DMS53 treated with DMSO at 0.1 percent for 48 hours (cell line): ENCODE data around the gene SCAF8.
"Not testable (repeated sequence)": the region's sequence is repeated elsewhere in the genome, so short reads cannot be mapped to it uniquely, and the experiment has no call there.

Source experiments
- DNase-seq: peaks from one replicate; lab custom pipeline; 2025; ENCODE audit not compliant: unreplicated experiment; lab: John Stamatoyannopoulos, UW

The SCAF8 gene

DNA sequence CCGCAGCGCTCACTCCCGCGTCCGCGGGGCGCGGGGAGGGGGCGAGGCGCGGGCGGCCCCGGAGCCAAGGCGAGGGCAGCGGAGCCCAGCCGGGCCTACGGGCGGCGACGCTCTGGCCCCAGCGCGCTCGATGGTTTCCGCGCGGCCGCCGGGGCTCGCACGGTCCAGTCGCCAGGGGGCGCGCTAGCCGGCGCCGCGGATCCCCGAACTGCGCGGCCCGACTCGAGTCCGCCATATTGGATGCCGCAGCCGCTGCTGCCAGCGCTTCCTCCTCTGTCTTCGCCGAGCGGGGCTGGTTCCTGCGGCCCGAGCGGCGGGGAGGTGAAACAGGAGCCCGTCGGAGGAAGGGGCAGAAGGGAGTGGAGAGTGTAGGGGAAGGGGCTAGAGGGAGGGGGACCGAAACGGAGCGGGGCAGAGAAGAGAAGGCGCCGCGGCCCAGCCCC, at the start of gene SCAF8:
Gene SCAF8, plus strand, starts transcription at position 234 of the 443 bp plus-strand sequence. CDS start 485 bp downstream, outside the sequence.
- DNase-seq: peak; percentile 62

GRCh38 chr6:154683756-154684523, 49.3 kb upstream of the SCAF8 start:
- DNase-seq: no peak

- DNase-seq: no peak
These were observed 47.1 kb upstream of the SCAF8 start for GRCh38 chr6:154686162-154686561.

- no peak for DNase-seq
These were observed 43.5 kb upstream of the SCAF8 start for GRCh38 chr6:154689493-154690255.

GRCh38 chr6:154690857-154691256, 42.4 kb upstream of the SCAF8 start:
- no peak for DNase-seq

- no peak for DNase-seq
These were observed 36.6 kb upstream of the SCAF8 start for GRCh38 chr6:154696661-154697060.

GRCh38 chr6:154703124-154703523, 30.1 kb upstream of the SCAF8 start:
- no peak for DNase-seq

DNA sequence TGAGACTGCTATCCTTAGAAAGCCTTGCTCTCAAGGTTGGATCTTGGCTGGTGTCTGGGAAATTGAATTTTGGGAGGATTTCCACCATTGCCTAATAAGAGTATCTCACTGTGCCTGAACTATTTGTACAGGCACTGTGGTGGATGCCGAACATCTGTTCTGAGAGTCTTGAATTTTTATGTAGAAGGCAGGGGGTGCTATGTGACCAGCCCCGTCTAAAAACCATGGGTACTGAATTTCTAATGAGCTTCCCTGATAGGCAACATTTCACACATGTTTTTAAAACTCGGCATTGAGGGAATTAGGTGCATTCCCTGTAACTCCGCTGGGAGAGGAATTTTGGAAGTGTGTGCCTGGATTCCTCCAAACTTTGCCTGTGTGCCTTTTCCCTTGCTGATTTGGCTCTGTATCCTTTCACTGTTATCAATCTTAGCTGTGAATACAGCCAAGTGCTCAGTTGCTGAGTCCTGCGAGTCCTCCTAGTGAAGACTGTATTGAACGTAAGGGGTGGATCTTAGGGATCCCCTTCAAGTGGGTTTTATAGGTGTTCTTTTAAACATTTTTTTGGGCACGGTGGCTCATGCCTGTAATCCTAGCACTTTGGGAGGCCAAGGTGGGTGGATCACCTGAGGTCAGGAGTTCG, 27.6 kb upstream of the SCAF8 start:
- no peak for DNase-seq

- DNase-seq: no peak
These were observed 26.8 kb upstream of the SCAF8 start for GRCh38 chr6:154706389-154706788.

DNA sequence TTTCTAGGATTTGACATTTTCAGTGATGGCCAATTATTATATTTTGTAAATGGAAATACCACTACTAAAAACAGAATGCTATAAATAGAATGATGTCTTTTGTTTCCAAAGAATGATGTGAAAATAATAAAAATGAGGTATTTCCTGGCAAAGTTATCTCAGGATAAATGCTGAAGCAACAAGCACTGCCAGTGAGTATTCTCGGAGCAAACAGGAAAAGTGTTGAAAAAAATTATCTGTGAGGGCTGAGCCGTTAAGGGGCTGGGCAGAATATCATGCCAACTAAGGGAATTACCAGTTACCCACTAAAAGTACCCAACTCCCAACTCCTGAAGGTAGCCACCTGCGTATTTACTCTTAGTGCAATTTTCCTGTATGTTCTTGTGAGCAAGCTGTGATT, 23.6 kb upstream of the SCAF8 start:
- DNase-seq: no peak

DNA sequence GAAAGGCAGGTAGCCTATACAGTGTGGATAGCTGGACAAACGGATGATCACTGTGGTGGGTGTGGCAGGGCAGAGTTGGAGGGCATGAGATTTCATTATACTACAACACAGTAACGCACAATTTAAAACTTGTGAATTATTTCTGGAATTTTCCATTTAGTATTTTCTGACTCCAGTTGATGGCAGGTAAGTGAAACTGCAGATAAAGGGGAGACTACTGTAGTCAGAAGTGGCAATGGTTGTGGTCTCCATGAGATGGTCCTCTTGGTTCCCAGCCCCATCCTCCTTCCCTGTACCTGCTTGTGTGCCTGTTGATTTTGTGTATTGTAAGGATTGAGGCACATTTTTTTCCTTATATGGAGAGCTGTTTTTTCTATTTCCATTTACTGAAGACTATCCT, 22.5 kb upstream of the SCAF8 start:
- no peak for DNase-seq

DNA sequence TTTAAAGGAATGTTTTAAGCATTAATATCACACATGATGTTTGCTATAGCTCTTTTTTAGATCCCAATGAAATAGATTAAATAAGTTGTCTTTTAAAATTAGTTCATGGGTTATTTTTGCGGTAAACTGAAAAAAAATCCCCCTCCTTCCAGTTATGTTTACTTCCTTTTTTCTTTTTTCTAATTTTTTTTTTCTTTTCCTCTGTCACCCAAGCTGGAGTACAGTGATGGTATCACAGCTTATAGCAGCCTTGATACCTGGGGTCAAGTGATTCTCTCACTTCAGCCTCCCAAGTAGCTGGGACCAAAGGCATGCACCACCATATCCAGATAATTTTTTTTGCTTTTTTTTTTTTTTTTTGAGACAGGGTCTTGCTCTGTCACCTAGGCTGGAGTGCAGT, 17.8 kb upstream of the SCAF8 start:
- no peak for DNase-seq

- not testable (repeated sequence) for DNase-seq
These were observed 16.9 kb upstream of the SCAF8 start for GRCh38 chr6:154716350-154716749.

GRCh38 chr6:154719433-154719832, 13.8 kb upstream of the SCAF8 start:
- DNase-seq: no peak

DNA sequence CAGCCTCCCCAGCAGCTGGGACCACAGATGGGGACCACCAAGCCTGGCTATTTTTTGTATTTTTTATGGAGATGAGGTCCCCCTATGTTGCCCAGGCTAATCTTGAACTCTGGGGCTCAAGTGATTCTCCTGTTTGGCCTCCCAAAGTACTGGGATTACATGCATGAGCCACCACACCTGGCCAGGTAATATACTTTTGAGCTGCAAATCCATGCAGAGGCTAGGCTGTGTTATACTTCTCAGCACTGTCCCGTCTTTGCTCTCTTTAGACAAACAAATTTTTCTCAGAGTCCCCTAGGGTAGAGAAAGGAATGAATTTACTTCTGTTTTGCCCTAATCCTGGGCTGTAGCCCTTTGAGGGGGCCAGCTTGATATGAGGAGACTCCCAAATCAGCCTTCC, 13.4 kb upstream of the SCAF8 start:
- DNase-seq: no peak

DNA sequence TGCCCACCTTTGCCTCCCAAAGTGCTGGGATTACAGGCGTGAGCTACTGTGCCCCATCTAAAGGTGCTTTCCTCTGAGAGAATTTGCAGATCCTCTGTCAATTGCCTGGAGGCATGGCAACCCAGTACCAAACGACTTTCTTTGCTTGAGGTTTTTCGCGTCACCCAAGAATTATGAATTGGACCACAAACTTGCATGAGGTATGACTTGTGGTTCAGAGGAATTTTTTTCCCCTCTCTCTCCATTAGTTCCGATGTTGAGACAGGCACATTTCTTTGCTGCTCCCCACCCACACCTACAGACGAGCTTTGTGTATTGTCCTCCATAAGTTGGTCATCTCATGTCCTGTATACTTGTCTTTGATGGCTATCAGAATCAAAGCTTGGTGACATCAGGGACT, 11.8 kb upstream of the SCAF8 start:
- no peak for DNase-seq

DNA sequence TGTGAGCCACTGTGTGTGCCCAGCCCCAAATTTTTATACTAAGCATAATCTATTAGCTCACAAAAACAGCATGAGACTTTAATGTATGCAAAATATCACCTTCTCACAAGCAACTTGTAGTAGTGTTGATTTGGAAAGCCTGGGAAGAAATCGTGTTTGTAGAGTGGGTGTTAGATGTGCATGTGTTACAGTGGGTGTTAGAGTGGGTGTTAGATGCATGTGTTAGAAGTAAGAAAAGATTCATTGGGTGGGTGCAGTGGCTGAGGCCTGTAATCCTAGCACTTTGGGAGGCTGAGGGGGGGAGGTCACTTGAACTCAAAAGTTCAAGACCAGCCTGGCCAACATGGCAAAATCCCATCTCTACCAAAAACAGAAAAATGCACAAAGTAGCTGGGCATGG, 6.3 kb upstream of the SCAF8 start:
- no peak for DNase-seq

DNA sequence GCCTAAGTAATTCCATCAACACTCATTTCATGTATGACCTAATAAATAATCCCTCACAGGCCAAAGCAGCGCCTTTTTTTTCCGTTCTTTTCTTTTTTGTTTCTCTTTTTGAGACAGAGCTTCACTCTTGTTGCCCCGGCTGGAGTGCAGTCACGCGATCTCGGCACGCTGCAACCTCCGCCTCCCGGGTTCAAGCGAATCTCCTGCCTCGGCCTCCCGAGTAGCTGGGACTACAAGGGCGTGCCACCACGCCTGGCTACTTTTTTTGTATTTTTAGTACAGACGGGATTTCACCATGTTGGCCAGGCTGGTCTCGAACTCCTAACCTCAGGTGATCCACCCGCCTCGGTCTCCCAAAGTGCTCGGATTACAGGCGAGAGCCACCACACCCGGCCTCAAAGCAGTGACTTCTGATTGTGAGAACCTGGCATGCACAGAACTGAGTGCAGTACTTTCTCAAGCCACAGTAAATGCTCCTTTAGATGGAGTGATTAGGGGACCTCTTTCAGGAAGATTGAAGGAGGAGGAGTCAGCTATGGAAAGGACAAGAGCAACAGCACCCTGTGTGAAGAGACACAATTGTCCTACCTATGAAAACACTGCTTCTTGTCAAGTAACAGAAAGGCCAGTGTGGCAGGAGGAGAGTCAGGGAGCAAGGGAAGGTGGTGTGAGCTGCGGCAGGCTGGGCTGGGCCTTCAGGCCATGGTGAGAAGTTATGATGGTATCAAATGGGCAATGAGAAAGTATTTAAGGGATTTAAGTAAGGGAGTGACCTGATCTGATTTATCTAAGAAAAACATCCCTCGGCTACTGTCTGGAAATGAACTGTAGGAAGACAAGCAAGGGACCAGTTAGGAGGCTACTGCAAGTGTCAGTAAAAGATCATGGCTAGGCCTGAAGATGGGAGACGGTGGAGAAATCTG, 1.7 kb upstream of the SCAF8 start:
- no peak for DNase-seq

GRCh38 chr6:154732538-154733182, 556 bp upstream of the SCAF8 start:
- DNase-seq: peak; percentile 62

- DNase-seq: peak; percentile 82
These were observed 588 bp downstream of the SCAF8 start for GRCh38 chr6:154733626-154734382.
